Neural progenitor cell (in vitro differentiated cells): ENCODE data around the gene TUBB3.

Source experiments
- EZH2phosphoT487 ChIP-seq: fragments of 200-600 bp; sonication (generic); IDR thresholded peaks from 2 replicates; pipeline ENCODE4 v1.6.1; 2017; ENCODE audit warnings: antibody characterized with exemption
- TF ChIP-seq, protein P1 (sequence below): fragments of 200-600 bp; sonication (generic); IDR thresholded peaks from 2 replicates; pipeline ENCODE4 v1.5.1; 2017; ENCODE audit warnings: antibody characterized with exemption, mild to moderate bottlenecking

DNA sequence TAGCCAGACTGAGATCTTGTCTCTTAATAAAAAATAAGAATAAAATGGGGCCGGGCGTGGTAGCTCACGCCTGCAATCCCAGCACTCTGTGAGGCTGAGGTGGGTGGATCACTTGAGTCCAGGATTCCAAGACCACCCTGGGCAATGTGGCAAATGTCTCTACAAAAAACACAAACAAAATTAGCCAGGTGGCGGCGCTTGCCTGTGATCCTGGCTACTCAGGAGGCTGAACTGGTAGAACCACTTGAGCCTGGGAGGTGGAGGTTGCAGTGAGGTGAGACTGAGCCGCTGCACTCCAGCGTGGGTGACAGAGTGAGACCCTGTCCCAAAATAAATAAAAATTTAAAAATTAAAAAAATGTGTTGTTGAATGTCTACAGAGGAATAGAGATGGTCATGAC lies 22.5 kb downstream of the TUBB3 start:
- TF ChIP-seq, protein P1, sequence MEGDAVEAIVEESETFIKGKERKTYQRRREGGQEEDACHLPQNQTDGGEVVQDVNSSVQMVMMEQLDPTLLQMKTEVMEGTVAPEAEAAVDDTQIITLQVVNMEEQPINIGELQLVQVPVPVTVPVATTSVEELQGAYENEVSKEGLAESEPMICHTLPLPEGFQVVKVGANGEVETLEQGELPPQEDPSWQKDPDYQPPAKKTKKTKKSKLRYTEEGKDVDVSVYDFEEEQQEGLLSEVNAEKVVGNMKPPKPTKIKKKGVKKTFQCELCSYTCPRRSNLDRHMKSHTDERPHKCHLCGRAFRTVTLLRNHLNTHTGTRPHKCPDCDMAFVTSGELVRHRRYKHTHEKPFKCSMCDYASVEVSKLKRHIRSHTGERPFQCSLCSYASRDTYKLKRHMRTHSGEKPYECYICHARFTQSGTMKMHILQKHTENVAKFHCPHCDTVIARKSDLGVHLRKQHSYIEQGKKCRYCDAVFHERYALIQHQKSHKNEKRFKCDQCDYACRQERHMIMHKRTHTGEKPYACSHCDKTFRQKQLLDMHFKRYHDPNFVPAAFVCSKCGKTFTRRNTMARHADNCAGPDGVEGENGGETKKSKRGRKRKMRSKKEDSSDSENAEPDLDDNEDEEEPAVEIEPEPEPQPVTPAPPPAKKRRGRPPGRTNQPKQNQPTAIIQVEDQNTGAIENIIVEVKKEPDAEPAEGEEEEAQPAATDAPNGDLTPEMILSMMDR: no peak
- TF ChIP-seq EZH2phosphoT487: no peak
